Epithelial cell of esophagus (primary cell): ENCODE data around the gene RPN1.
"Not testable (repeated sequence)": the region's sequence is repeated elsewhere in the genome, so short reads cannot be mapped to it uniquely, and the experiment has no call there.

Experiments
- DNase-seq: peaks from one replicate; pipeline ENCODE4 v3.0.0; 2010; ENCODE audit warnings: low read depth
- H3K4me3 ChIP-seq: 2 replicates; pipeline ENCODE4 v1.5.1; 2011; ENCODE audit warnings: mild to moderate bottlenecking, low read length, control low read depth
- TF ChIP-seq, protein P1 (sequence below): IDR thresholded peaks from 2 replicates; pipeline ENCODE4 v1.5.1; 2011; ENCODE audit warnings: low read depth, mild to moderate bottlenecking, low read length, control low read depth, inconsistent platforms; ENCODE audit not compliant: insufficient read depth; ENCODE audit errors: missing control alignments

The RPN1 gene

DNA sequence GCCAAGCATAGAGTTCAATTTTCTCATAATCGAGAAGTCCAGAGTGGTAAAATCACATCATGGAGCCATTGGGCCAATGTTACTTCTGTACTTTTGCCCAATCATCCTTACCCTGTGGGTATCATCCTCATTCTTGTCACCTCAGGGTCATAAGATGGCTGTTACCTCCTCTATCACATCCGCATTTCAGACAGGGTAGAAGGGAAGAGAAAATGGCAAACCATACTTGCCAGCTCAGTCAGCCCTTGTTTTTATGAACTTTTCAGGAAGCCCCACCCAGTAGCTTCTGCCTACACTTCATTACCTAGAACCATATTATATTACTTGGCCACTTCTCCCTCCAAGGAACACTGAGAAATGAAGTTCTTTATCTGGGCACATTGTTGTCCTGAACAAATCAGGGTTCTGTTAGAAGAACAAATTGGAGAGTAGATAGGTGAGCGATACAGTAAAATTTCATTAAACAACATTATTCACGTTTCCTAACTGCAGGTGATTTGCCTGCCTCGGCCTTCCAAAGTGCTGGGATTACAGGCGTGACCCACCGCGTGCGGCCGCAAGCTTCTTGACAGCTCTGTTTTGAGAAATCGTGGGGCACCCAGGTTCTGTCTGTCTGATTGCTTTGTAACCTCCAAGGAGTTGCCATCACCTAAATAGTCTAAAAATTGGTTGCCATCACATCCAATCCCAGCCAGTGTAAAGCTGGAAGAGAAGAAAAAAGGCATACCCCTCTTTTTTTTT, 34.5 kb upstream of the RPN1 start:
- TF ChIP-seq, protein P1, sequence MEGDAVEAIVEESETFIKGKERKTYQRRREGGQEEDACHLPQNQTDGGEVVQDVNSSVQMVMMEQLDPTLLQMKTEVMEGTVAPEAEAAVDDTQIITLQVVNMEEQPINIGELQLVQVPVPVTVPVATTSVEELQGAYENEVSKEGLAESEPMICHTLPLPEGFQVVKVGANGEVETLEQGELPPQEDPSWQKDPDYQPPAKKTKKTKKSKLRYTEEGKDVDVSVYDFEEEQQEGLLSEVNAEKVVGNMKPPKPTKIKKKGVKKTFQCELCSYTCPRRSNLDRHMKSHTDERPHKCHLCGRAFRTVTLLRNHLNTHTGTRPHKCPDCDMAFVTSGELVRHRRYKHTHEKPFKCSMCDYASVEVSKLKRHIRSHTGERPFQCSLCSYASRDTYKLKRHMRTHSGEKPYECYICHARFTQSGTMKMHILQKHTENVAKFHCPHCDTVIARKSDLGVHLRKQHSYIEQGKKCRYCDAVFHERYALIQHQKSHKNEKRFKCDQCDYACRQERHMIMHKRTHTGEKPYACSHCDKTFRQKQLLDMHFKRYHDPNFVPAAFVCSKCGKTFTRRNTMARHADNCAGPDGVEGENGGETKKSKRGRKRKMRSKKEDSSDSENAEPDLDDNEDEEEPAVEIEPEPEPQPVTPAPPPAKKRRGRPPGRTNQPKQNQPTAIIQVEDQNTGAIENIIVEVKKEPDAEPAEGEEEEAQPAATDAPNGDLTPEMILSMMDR = no peak
- DNase-seq = no peak
- no peak overlapping the region for H3K4me3 ChIP-seq

DNA sequence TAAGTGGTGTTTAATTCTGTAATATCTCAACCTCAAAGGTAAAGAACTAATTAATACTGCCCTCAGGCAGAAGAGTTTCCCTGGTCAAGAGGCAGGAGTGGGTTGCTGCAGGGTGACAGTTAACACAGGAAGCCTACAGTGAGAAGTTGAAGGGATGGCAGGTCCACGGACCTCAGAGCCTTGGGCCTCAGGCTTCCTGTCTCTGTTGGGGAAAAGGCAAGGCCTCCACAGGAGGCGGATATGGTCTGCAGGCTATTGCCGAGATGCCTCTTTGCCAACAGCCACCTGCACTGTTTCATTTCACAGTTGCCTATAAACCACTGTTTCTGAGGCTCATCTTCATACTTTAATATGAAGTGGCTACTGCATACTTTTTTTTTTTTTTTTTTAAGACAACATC, 33.3 kb upstream of the RPN1 start:
- H3K4me3 ChIP-seq = no peak overlapping the region
- no peak for DNase-seq
- TF ChIP-seq, protein P1 = no peak

GRCh38 chr3:128681369-128681829, 30.8 kb upstream of the RPN1 start:
- peak overlapping the region; percentile 68 for H3K4me3 ChIP-seq
- TF ChIP-seq, protein P1 = no peak
- no peak for DNase-seq

DNA sequence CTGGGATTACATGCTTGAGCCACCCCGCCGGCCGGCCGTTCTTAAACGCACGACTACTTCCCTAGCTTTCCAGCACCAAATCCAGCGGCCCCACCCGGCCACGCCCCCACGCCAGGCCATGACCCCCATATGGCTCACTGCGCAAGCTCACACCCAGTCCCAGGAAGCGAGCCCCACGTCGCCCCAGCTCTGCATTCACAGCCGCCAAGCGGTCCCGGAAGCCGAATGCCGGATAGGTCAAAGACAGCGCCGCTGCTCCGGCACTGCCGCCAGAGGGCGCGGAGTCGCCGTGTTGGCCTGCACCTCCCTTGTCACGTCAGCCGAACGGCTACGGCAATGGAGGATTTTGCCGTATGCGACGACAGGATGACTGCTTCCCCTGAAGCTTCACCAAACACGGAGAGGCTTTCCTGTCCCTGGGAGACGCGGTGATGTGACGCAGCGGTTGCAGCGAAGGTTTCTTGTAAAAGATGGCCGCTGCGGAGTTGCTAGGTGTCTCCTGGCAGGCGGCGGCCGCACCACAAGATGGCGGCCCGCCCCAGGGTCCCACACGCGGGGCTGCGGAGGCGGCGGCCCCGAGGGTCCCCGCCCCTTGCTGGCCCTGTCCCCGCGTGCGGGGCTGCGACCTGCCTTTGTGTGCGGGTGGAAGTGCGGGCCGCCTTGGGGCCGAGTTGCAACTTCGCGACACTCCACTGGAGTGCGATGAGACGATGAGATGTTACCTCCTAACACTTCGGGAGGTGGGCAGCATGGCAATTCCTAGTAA, 30.2 kb upstream of the RPN1 start:
- TF ChIP-seq, protein P1 = peak; percentile 97
- DNase-seq = peak; percentile 95
- H3K4me3 ChIP-seq = peak overlapping the region; percentile 68

GRCh38 chr3:128679338-128679737, 28.7 kb upstream of the RPN1 start:
- TF ChIP-seq, protein P1 = no peak
- no peak for DNase-seq
- H3K4me3 ChIP-seq = no peak overlapping the region

GRCh38 chr3:128675802-128676201, 25.2 kb upstream of the RPN1 start:
- not testable (repeated sequence) for DNase-seq, H3K4me3 ChIP-seq

DNA sequence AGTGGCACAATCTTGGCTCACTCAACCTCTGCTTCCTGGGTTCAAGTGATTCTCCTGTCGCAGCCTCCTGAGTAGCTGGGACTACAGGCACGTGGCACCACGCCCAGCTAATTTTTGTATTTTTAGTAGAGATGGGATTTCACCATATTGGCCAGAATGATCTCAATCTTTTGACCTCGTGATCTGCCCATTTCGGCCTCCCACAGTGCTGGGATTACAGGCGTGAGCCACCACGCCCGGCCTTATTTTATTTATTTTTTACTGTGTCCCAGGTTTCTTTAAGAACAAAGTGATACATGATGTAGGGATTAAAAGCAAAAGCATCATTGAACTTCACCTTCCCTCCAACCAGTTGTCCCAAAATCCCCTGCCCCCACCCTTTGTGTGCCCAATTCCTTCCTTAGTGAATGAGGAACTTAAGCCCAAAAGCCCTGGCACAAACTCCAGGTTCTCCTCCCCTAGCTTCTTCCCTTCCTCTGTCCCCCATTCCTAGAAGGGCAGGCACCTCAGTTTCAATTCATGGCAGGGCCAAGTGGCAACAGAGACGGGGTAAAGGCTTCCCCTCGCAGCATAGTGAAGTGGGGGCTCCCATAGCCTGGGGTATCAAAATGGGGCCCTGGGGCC, 23.7 kb upstream of the RPN1 start:
- DNase-seq = no peak
- H3K4me3 ChIP-seq = no peak overlapping the region
- TF ChIP-seq, protein P1 = no peak
